GM21619 (cell line): Measurements from ENCODE around the gene TBCD.

Source experiments
- ATAC-seq: cut with Tn5 transposase; IDR thresholded peaks from one replicate; pipeline ENCODE4 v1.9.1; 2021; ENCODE audit not compliant: unreplicated experiment

Gene TBCD

GRCh38 chr17:82751571-82752370 lies at the start of gene TBCD:
Gene TBCD (plus strand): TSS chr17:82752065. CDS start chr17:82752194, 129 bp downstream.
- ATAC-seq = peak; percentile 66

- no peak for ATAC-seq
These were observed 49.5 kb upstream of the TBCD start for GRCh38 chr17:82702231-82702927.

GRCh38 chr17:82703036-82703745 lies 48.7 kb upstream of the TBCD start:
- no peak for ATAC-seq

GRCh38 chr17:82703935-82704865 lies 47.7 kb upstream of the TBCD start:
- no peak for ATAC-seq

GRCh38 chr17:82704886-82705285 lies 47.0 kb upstream of the TBCD start:
- no peak for ATAC-seq

- ATAC-seq = no peak
These were observed 46.1 kb upstream of the TBCD start for GRCh38 chr17:82705756-82706155.

- ATAC-seq = no peak
These were observed 42.7 kb upstream of the TBCD start for GRCh38 chr17:82709024-82709675.

GRCh38 chr17:82709676-82710498 lies 42.0 kb upstream of the TBCD start:
- ATAC-seq = no peak

GRCh38 chr17:82710499-82711232 lies 41.2 kb upstream of the TBCD start:
- no peak for ATAC-seq

- no peak for ATAC-seq
These were observed 38.7 kb upstream of the TBCD start for GRCh38 chr17:82713071-82713723.

GRCh38 chr17:82716203-82717010 lies 35.5 kb upstream of the TBCD start, which contains the start of gene FN3KRP:
Gene FN3KRP (plus strand): TSS chr17:82716706. CDS start chr17:82716756, 50 bp downstream.
- ATAC-seq = peak; percentile 70

GRCh38 chr17:82718986-82719685 lies 32.7 kb upstream of the TBCD start:
- no peak for ATAC-seq

- ATAC-seq = no peak
These were observed 31.7 kb upstream of the TBCD start for GRCh38 chr17:82720204-82720603.

GRCh38 chr17:82722341-82723013 lies 29.4 kb upstream of the TBCD start:
- ATAC-seq = no peak

GRCh38 chr17:82723169-82723807 lies 28.6 kb upstream of the TBCD start:
- no peak for ATAC-seq
